Occipital lobe (tissue), 2 donors: ENCODE data around the gene PPIL6. TPM values are rescaled to one million over a fixed set of nuclear protein-coding genes. Genes with fewer than 3 reads are reported as not detected.

ENCODE experiments used
- DNase-seq: peaks from one replicate; lab custom pipeline; 2025; lab: John Stamatoyannopoulos, UW
- total RNA-seq: library from RNA; depleted of rRNA; stranded (reverse); fragments of >200 nt; gene quantifications from one replicate; pipeline ENCODE4 v1.2.3, GENCODE V29; 2014

The PPIL6 gene
- total RNA-seq, 1 donor from 2014 or later = 41.5 TPM

- no peak for DNase-seq
Measured at GRCh38 chr6:109397020-109397419, 43.4 kb downstream of the PPIL6 start.

- no peak for DNase-seq
Measured at GRCh38 chr6:109396046-109396718, 44.2 kb downstream of the PPIL6 start.

- no peak for DNase-seq
Measured at GRCh38 chr6:109393886-109394281, 46.5 kb downstream of the PPIL6 start.

GRCh38 chr6:109393157-109393885, 47.1 kb downstream of the PPIL6 start:
- DNase-seq = no peak

- DNase-seq = no peak
Measured at GRCh38 chr6:109389650-109390274, 50.7 kb downstream of the PPIL6 start.

- DNase-seq = no peak
Measured at GRCh38 chr6:109388265-109388664, 52.2 kb downstream of the PPIL6 start.

GRCh38 chr6:109383438-109383940, 56.9 kb downstream of the PPIL6 start:
- no peak for DNase-seq

GRCh38 chr6:109382576-109383437, 57.6 kb downstream of the PPIL6 start:
- DNase-seq = peak; percentile 95

GRCh38 chr6:109381747-109382575, 58.5 kb downstream of the PPIL6 start, which contains the start of gene CD164:
CD164 (minus strand) TSS chr6:109382467; CDS start chr6:109382378, 89 bp downstream.
- peak; percentile 95 for DNase-seq

GRCh38 chr6:109381061-109381746, 59.2 kb downstream of the PPIL6 start:
- DNase-seq = no peak

- DNase-seq = no peak
Measured at GRCh38 chr6:109379711-109380110, 60.7 kb downstream of the PPIL6 start.

GRCh38 chr6:109377717-109378116, 62.7 kb downstream of the PPIL6 start:
- DNase-seq = no peak

GRCh38 chr6:109374326-109374892, 66.0 kb downstream of the PPIL6 start:
- no peak for DNase-seq

- no peak for DNase-seq
Measured at GRCh38 chr6:109373762-109374161, 66.7 kb downstream of the PPIL6 start.

GRCh38 chr6:109373331-109373730, 67.1 kb downstream of the PPIL6 start:
- DNase-seq = no peak

- DNase-seq = no peak
Measured at GRCh38 chr6:109372130-109372529, 68.3 kb downstream of the PPIL6 start.

GRCh38 chr6:109370792-109371191, 69.6 kb downstream of the PPIL6 start:
- no peak for DNase-seq

- DNase-seq = no peak
Measured at GRCh38 chr6:109370336-109370735, 70.1 kb downstream of the PPIL6 start.

GRCh38 chr6:109369728-109370127, 70.7 kb downstream of the PPIL6 start:
- DNase-seq = no peak
